Sigmoid colon (tissue), 4 donors: ENCODE data around the gene ANKRD33B.

ENCODE experiments used
- EP300 ChIP-seq, 4 donors: sonication (generic); formaldehyde crosslinking; IDR thresholded peaks; one replicate each; pipeline ENCODE4 v1.6.1; 2017; ENCODE audit warnings: antibody characterized with exemption in 4 of 4
- POLR2A ChIP-seq, 2 donors: fragments of 450-650 bp; IDR thresholded peaks; one replicate each; pipeline ENCODE4 v1.6.1; 2016; ENCODE audit warnings: antibody characterized with exemption in 2 of 2, mild to moderate bottlenecking in 2 of 2, moderate library complexity in 2 of 2
- POLR2AphosphoS5 ChIP-seq, 4 donors: sonication (generic); formaldehyde crosslinking; IDR thresholded peaks; one replicate each; pipeline ENCODE4 v1.6.1; 2017; ENCODE audit warnings: antibody characterized with exemption in 4 of 4
- TF ChIP-seq, protein P1 (sequence below), 4 experiments: fragments of 450-650 bp in 3 of 4; fragments of 200-600 bp in 1 of 4; IDR thresholded peaks; one replicate each; pipeline ENCODE4 v1.5.1; 2016 to 2019; ENCODE audit warnings: antibody characterized with exemption in 4 of 4, mild to moderate bottlenecking in 3 of 4, moderate library complexity in 2 of 4

DNA sequence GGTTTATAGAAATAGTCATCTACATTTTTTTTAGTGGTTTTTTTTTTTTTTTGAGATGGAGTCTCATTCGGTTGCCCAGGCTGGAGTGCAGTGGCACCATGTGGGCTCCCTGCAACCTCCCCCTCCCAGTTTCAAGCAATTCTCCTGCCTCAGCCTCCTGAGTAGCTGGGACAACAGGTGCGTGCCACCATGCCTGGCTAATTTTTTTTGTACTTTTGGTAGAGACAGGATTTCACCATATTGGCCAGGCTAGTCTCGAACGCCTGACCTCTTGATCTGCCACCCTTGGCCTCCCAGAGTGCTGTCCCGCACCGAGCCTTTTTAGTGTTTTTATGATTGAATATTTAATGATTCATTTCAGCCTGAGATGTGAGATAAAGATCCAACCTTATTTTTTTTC is 27.3 kb downstream of the ANKRD33B start:
- no peak for TF ChIP-seq POLR2AphosphoS5 (IDR thresholded peaks at IDR 0.05)
- TF ChIP-seq, protein P1, sequence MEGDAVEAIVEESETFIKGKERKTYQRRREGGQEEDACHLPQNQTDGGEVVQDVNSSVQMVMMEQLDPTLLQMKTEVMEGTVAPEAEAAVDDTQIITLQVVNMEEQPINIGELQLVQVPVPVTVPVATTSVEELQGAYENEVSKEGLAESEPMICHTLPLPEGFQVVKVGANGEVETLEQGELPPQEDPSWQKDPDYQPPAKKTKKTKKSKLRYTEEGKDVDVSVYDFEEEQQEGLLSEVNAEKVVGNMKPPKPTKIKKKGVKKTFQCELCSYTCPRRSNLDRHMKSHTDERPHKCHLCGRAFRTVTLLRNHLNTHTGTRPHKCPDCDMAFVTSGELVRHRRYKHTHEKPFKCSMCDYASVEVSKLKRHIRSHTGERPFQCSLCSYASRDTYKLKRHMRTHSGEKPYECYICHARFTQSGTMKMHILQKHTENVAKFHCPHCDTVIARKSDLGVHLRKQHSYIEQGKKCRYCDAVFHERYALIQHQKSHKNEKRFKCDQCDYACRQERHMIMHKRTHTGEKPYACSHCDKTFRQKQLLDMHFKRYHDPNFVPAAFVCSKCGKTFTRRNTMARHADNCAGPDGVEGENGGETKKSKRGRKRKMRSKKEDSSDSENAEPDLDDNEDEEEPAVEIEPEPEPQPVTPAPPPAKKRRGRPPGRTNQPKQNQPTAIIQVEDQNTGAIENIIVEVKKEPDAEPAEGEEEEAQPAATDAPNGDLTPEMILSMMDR (IDR thresholded peaks at IDR 0.05) = no peak
- no peak for TF ChIP-seq EP300 (IDR thresholded peaks at IDR 0.05)
- no peak for TF ChIP-seq POLR2A (IDR thresholded peaks at IDR 0.05)
